ENCODE data around the gene MEST. TPM values are rescaled to one million over a fixed set of nuclear protein-coding genes. Genes with fewer than 3 reads are reported as not detected.
A peak's percentile ranks its signal among the peaks of the same experiment; 100 is the strongest.

Gene MEST
- total RNA-seq, 2 donors from 2014 or later: 44.3 to 47.7 TPM

DNA sequence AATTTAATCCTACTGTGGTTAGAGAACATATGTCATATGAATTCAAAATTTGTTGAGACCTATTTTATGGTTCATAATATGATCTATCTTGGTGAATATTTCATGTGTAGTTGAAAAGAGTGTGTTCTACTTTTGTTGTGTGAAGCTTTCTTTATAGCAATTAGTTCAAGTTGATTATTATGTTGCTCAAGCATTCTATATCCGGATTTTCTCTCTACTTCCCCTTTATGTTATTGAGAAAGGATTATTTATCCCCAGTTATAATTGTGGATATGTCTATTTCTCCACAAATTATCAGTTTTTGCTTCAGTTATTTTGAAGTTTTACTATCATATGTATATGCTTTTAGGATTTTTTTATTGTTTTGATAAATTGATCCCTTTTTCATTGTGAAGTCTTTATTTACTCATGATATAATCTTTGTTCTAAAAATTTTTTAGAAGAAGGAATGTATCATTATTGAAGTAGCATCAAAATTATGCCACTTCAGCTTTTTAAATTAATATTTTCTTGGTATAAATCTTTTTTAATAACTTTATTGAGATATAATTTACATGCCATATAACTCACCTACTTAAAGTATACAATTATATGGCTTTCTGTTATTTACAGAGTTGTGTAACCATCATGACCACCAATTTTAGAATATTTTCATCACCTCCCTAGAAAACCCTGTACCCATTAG lies 12.0 kb upstream of the MEST start:
- intact Hi-C loops (cut with DNase I, micrococcal nuclease): no loop called here
- DNase-seq (no peak), ATAC-seq (no peak)

DNA sequence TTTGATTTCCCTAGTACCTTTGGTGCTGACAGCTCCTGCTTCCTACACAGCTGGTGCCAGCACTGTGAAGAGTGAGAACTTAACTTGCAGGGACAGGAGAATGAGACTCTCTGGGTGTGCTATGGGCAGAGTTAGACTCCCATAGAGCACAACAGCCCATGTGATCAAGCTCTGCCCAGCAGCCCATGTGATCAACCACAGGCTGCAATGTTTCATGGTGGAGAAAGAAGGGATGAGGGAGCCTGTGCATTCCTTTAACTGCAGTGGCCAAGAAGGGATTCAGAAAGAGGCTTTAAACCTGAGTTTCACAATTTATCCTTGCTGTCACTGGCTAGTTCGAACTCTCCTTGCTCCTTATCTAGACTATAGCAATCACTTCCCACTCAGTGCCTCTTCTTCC lies 10.0 kb upstream of the MEST start:
- no peak for ATAC-seq
- intact Hi-C loops (cut with DNase I, micrococcal nuclease): no loop called here
- no peak for DNase-seq

DNA sequence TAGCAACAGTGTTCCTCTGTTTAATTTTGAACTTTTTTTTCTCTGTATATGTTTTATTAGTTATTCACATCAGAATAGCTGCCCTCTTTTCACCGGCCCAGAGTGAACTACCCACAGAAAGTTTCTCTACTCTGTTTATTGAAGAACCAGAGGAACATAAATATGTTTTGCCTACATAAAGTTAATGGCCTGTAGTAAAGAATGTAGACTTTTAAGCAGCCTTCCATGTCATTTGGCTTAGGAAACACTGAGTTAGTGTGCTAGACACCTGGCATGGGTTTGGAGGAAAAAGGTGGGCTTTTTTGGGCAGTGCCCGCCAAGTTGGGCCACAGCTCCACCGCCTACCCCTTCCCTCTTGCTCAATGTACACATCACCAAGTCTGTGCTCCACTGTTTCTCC lies 8.9 kb upstream of the MEST start:
- no peak for DNase-seq
- intact Hi-C loops (cut with DNase I, micrococcal nuclease): no loop called here
- ATAC-seq: no peak

DNA sequence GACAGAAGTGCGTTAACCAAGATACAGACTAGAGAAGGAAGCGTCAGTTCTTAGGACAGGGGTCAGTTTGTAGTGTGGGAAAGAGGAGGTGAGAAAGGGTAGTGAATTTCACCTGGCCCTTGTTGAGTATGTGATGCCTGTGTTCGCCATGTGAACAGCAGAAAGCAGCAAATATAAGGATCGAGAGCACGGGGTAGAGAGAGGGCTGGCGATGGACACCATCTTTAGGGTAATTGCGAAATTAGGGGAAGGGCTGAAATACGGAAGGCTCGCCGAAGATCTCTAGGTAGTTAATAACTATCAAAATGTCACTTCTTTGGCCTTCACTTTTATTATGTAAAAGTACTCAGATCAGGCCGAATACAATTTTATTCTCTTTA lies 6.2 kb upstream of the MEST start:
- intact Hi-C loops (cut with DNase I, micrococcal nuclease): no loop called here
- DNase-seq: no peak
- ATAC-seq: no peak

DNA sequence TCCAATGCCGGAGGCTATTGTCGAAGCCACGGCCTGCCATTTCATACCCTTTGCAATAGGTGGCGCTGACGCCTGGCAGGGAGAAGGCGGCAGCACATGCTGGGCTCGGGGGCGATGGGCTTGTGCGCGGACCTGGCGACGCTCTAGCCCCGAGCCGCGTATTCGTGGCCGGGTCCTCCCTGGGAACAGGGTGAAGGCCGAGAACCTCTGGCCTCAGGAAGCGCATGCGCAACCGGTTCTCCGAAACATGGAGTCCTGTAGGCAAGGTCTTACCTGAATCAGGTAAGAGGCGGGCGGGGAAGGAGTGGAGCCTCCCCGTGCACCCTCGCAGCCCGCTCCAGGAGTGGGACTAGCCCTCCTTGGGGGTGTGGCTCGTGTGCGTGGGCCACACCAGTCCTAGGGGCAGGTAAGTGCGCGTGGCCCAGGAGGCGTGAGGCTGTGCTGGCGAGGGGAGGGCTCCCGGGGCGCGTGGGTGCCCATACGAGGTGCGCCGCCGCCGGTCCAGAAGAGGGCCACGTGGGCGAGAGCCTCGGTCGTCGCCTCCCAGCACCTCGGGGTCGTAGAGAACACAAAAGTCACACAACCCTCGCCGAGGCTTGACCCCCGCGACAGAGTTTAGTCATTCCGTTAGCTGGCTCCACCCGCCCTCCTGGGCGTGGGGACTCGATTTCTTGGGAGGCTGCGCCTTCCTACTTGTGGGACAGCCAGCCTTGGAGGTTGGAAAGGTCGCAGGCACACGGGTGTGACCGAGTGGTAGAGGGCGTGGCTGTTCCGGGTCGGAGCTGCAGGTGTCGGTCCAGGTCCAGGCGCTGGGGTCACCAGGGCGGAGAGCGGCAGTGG lies 5.6 kb upstream of the MEST start:
- DNase-seq (peak; percentile 83 to 86), ATAC-seq (peak; percentile 87)
- intact Hi-C loops (cut with DNase I, micrococcal nuclease): no loop called here

DNA sequence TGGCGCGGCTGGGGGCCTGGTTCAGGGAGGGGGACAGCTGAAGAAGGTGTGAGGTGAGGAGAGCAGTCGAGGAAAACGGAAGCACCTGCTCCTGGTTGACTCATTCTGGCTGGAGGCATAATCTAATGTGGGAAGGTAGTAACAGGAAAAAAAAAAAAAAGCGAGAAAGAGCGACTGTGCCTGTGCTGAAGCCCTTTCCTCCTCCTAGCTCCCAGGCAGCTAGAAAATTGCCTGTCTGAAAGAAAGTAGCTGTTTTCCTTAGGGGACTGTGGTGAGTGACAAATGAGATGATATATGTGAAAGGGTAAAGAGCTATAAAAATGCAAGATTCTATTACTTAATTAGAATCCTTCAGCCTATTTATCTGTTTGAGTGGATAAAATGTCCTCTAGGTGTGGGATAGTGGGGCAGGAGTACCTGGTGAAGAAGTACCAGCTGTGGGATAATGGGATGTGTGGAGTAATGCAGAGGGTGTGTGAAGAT lies 4.9 kb upstream of the MEST start:
- ATAC-seq (no peak), DNase-seq (no peak)
- intact Hi-C loops (cut with DNase I, micrococcal nuclease): no loop called here

DNA sequence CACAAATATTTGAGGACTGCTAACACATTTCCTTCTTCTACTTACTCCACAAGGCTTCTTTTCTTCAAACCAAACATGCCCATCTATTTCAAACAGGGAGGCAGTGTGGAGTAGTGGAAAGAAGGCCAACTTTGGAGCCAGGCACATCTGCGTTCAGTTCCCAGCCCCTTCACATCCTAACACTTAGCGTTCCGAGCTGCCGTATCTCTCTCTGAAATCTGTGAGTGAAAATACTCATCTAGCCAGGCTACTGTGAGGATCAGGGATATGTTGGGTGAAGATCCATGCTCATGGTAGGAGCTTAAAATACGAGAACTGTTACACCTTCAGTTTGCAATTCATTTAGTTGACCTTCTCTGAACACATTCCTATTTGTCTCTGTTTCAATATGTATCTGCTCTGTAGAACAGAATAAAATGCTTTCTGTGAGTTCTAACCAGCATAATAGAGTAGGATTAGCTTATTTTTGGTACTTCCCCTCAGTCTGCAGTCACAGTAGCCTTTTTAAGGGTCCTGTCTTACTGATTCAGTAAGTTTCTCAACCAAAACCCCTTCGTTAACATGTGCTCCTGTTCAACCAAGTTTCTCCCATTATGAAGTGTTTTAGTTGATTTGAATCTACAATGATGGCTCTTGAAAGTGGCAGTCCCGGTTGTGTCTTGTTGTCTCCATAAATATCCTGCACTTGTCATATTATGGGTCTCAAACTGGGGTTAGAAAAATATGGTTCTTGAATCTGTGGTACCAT lies 3.3 kb upstream of the MEST start:
- no peak for ATAC-seq
- intact Hi-C loops (cut with DNase I, micrococcal nuclease): no loop called here
- no peak for DNase-seq

DNA sequence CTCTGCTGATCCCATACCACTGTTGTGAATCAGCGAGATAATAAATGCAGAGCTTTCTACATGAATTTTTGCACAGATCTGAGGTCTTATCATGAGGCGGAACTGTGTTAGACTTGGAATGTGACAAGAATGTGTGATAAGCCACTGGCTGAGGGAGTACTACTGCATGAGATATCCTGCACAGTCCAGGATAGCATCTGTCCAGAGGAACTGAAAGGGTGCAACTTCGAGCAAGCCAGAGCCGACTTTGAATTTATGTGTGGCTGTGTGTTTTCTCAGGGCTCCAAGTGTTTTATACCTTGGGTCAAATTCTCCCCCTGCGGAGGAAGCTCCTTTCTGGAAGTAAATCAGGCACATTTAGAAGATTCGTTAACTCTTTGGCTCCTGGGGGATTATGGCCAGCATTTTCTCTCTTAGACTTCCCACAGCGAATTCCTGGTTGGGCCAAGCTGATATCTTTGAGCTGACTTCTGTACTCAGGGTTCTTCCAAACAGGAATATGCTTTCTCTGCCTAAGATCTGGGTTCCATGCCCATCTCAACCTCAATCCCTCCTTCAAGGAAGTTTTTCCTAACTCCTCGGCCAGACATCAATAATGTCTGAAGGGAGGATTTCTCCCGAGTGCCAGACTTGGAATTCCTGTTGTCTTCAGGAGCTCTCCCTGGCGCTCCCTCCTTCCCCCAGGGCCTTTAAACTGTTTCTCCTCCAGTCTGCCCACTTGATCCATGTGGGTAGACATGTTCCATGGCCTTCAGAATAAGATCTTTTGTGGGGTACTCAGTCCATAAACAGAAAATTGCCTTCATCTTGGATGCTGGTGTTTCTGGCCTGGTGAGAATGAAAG lies 2.5 kb upstream of the MEST start:
- no peak for ATAC-seq
- DNase-seq: no peak
- intact Hi-C loops (cut with DNase I, micrococcal nuclease): no loop called here

DNA sequence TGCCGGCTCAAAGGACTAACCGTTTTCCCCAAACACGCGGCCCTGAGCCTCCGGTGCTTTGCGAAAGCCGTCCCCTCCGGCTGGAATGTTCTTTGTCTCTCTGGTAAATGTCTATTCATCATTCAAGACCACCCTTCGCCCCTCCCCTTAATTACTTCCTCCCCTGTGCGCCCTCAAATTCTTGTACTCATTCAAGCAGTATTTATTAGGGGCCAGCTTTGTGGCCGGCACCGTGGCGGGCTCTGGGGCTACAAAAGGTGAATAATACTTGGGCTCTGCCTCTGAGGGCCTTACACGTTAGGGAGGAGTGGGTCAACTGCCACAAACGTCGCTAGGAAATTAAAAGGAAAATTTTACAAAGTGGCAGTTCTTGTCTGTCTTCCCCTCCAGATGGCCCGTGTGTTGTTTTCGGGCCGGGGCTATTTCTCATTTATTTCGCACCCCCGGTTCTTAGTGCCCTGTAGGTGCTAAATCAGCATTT lies 1.5 kb upstream of the MEST start:
- intact Hi-C loops (cut with DNase I, micrococcal nuclease): no loop called here
- DNase-seq: no peak
- no peak for ATAC-seq

DNA sequence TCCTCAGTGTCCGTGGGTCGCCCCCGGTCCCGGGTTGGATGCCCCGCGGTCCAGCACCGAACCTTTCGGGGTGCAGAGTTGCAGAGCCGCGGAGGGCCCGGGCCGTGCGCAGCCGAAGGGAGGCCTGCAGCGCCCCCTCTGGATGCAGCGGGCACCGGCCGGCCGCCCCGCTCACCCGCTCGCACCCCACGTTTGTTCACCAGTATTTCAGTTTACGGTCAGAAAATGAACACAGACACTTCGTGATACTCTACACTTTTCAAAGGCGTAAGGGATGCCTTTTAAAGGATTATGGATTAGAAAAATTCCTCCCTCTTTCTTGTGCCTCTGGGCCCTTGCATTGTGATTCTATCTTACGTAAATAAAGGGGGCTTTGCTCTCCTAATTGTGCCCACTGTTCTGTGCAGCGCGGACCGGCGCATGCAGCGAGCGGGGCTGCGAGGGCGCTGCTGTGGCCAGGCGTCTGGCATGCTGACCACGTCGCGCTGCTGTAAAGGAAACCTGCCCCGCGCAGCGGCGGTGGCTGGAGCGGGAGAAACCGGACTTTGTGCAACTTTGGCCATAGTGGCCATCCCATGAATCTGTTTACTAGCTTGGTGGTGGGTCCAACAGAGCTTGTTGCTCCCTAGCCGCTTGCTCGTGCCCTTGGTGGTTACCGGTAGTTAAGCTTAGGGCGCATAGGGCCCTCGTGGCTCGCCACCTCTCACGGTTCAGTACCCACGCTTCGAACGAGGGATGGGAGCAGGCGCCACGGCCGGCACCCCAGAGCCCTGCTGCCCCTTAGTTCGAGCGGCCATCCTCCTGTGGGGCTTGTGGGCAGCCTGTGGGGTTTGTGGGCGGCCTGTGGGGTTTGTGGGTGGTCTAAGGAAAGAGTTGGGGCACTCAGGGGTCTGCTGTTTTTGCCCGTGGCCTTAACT lies 739 bp upstream of the MEST start:
- intact Hi-C loops (cut with DNase I, micrococcal nuclease): no loop called here
- ATAC-seq: no peak
- peak in 1 of 2 donors; percentile 32 for DNase-seq

DNA sequence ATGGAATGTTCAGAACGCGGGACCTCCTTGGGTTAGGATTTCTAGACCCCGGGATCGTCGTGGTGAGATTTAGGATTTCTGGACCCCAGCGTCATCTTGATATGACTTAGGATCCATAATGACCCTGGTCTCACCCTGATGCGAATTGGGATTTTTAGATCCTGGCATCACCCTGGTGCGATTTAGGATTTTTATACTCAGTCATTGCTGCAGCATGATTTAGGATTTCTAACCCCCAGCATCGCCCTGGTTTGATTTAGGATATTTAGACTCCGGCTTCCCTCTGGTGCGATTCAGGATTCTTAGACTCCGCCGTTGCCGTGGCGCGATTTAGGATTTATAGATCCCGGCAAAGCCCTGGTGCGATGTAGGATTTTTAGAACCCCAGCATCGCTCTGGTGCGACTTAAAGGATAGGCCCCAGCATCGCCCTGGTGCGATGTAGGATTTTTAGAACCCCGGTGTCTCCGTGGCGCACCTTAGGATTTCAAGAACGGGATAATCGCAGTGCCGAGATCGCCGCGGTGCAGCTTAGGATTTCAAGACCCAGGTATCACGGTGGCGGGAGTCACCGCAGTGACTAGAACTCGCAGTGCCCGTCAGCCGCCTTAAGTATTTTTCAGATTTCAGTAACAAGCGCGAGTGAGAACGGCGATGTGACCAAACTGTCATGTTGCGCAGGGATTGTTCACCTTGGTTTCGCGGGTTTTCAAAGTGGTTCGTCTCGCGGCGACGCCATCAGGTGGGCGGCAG lies 814 bp downstream of the MEST start:
- intact Hi-C loops (cut with DNase I, micrococcal nuclease): no loop called here
- DNase-seq (no peak), ATAC-seq (no peak)

DNA sequence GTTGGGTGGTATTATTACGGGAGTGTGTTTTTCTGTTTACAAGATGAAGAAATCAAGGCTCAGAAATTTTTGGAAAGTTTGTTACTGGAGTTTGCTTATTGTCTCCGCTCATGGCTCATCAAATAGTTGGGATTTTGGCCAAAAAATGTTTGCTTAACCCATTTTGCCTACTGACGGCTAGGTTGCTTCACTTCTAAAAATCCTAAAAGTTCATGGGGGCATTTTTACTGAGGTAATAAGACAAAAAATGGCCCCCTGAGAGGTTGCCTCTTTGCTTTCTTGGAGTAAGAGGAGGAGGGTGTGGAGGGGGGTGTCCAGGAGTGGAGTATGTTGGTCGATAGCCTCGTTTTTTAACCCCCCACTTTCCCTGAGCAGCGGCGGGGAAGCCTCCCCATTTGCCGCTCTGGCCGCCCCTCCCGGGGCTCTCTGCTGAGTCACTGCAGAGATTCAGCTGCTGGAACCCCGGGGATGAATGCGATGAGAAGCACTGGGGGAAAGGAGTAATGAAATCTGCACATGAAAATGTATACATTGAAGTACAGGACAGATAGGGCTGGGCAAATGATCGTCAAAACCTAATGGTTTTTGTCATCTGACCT lies 1.5 kb downstream of the MEST start:
- intact Hi-C loops (cut with DNase I, micrococcal nuclease): no loop called here
- ATAC-seq: no peak
- DNase-seq: no peak

DNA sequence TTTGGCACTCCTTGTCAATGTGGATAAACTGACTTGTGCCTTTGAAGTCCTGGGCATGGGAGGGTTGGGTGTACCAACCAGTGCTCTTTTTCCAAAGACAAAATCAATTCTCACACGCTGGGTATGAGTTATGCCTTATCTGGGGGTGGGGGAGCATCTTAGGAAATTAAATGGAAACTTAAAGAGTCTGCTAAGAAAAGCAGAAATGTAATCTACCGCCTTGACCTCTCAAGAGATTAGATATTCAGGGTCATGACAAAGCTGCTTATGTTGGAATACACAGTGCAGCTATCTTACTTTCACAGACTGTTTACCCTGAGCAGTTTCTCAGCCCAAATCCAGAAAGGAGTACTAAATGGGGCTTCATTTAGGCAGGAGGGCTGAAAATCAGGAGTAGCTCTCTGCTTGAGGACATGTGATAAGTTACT lies 2.6 kb downstream of the MEST start:
- ATAC-seq: no peak
- DNase-seq: no peak
- intact Hi-C loops (cut with DNase I, micrococcal nuclease): no loop called here

DNA sequence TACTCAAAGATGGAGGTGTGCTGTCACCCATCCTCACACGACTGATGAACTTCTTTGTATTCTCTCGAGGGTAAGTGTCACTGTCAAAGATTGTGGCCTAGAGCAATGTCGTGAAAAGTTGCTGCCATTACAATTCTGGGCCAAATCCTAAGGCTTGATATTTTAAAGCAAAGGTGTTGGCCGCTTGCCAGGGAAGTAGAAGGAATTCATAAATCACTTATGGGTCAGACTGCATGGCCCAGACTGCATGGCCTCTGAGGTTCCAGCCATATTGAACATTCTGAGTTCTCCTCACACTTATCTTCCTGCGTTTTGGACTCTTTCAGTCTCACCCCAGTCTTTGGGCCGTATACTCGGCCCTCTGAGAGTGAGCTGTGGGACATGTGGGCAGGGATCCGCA lies 8.6 kb downstream of the MEST start:
- no peak for DNase-seq
- intact Hi-C loops (cut with DNase I, micrococcal nuclease): no loop called here
- ATAC-seq: no peak

DNA sequence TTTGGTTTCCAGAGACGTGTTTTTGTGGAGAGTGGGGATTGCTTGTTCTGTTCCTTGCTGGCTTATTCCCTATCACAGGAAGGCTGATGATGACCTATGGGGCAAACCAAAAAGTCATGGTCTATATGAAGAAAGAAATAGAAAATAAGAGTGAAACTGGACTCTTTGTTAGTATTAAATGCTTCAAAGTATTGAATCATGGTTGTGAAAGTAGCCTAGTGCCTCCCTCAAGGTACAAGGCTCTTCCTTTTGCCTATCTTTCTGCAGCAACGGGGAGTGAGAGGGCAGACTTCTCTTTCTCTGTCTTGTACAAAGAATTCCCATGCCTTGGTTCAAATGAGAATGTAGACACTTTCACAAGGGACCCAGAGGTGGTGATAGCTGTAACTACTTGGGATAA lies 9.0 kb downstream of the MEST start:
- intact Hi-C loops (cut with DNase I, micrococcal nuclease): no loop called here
- ATAC-seq (no peak), DNase-seq (no peak)

DNA sequence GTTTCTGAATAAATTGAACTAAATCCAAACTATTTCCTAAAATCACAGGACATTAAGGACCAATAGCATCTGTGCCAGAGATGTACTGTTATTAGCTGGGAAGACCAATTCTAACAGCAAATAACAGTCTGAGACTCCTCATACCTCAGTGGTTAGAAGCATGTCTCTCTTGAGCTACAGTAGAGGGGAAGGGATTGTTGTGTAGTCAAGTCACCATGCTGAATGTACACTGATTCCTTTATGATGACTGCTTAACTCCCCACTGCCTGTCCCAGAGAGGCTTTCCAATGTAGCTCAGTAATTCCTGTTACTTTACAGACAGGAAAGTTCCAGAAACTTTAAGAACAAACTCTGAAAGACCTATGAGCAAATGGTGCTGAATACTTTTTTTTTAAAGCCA lies 13.9 kb downstream of the MEST start:
- DNase-seq: no peak
- intact Hi-C loops (cut with DNase I, micrococcal nuclease): no loop called here
- ATAC-seq: no peak

DNA sequence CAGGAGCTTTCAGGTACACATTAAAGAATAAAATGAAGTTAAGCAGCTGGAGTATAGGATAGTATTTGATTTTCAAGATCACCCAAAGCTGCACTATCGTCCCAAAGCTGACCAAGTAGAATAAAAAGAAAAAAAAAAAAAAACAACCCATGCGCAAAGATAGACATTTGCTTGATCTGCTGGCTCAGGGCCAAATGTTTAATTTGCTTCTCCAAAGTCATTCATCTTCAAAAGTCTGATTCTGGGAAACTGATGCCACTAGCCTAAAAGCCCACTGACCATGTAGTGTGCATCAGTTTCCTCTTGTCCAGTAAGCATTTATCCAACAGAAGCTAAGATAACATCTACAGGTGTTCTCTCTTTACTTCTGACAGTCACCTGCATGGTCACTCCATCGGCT lies 14.5 kb downstream of the MEST start:
- no peak for DNase-seq
- no peak for ATAC-seq
- intact Hi-C loops (cut with DNase I, micrococcal nuclease): no loop called here

Measured in left colon (tissue), 2 donors.